Mononuclear cell (primary cell): ENCODE data around the gene KLF5. TPM values are rescaled to one million over a fixed set of nuclear protein-coding genes. Genes with fewer than 3 reads are reported as not detected.

Experiments used
- H3K27me3 ChIP-seq: 2 replicates; pipeline ENCODE4 v1.6.0; 2011; ENCODE audit warnings: low read length, control low read depth; ENCODE audit not compliant: insufficient read depth
- H3K4me1 ChIP-seq: 2 replicates; pipeline ENCODE4 v1.5.1; 2011; ENCODE audit warnings: mild to moderate bottlenecking, low read length, control low read depth; ENCODE audit not compliant: insufficient read depth
- H3K4me3 ChIP-seq: 2 replicates; pipeline ENCODE4 v1.5.1; 2011; ENCODE audit warnings: mild to moderate bottlenecking, low read length, moderate library complexity
- H3K9me3 ChIP-seq: 2 replicates; pipeline ENCODE4 v1.5.1; 2011; ENCODE audit warnings: low read depth, mild to moderate bottlenecking, control low read depth, low read length
- total RNA-seq: library from RNA; depleted of rRNA; stranded (reverse); fragments of >200 nt; gene quantifications from one replicate; pipeline ENCODE4 v1.2.3, GENCODE V29; 2012

Gene KLF5
- total RNA-seq, 1 donor: 3.0 TPM

DNA sequence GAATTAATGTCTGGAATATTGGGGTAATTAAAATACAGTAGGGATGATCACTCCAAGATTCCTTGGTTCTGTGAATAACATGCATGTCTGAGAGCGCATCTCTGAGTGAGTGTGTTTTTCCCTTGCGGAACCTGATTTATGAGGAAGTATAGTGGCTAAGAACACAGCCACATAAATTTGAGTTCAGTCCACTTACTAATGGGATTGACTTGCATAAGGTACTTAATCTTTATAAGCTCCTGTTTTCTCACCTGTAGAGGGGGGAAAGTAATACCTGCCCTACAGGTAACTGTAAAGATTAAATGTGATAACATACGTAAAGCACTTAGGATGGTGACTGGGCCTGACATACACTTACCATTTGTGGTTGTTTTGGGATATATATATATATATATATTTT is 60.8 kb downstream of the KLF5 start:
- Histone ChIP-seq H3K9me3 (no peaks in the 10 kb centered on the region), H3K4me3 (no peak overlapping the region), H3K4me1 (no peaks in the 10 kb centered on the region), H3K27me3 (no peaks in the 10 kb centered on the region)
